ENCODE measurements around the gene DUSP6. TPM values are rescaled to one million over a fixed set of nuclear protein-coding genes. Genes with fewer than 3 reads are reported as not detected.

DUSP6 gene
- total and polyA plus RNA-seq, 2 of the 13 experiments (the other 11 are each of a cell fraction or from before 2014, with no cell fraction given), result 40.9 to 161 TPM

GRCh38 chr12:89344043-89344861, 8.0 kb downstream of the DUSP6 start (continued):
- TF ChIP-seq KLF15 (CRISPR knock-in tag; IDR thresholded peaks at IDR 0.05; ENCODE audit: borderline replicate concordance) (no peak), PHF21A (CRISPR knock-in tag; IDR thresholded peaks at IDR 0.05) (peak; percentile 55; the same call in 1 of the 2 replicates), KAT8 (CRISPR knock-in tag; IDR thresholded peaks at IDR 0.05) (peak; percentile 26; the same call in 1 of the 2 replicates), E2F1 (CRISPR knock-in tag; IDR thresholded peaks at IDR 0.05) (no peak), KDM6A (CRISPR knock-in tag; IDR thresholded peaks at IDR 0.05; ENCODE audit: low read depth) (peak; percentile 87), TOPORS (CRISPR knock-in tag; IDR thresholded peaks at IDR 0.05) (0 out of 2 replicates have a peak, but pooled peaks have one; percentile 36), ZNF652 (CRISPR knock-in tag; IDR thresholded peaks at IDR 0.05; ENCODE audit: borderline replicate concordance, low read depth) (peak; percentile 16; the same call in 1 of the 2 replicates), MIXL1 (CRISPR knock-in tag; IDR thresholded peaks at IDR 0.05) (peak; percentile 50; the same call in 1 of the 2 replicates), MIER2 (CRISPR knock-in tag; IDR thresholded peaks at IDR 0.05) (0 out of 2 replicates have a peak, but pooled peaks have one; percentile 27), PPARG (CRISPR knock-in tag; conservative IDR thresholded peaks at IDR 0.05) (peak; percentile 34; the same call in 1 of the 2 replicates), ZNF678 (CRISPR knock-in tag; IDR thresholded peaks at IDR 0.05) (no peak), ZNF24 (IDR thresholded peaks at IDR 0.05) (0 out of 2 replicates have a peak, but pooled peaks have one; percentile 17), SIX1 (CRISPR knock-in tag; IDR thresholded peaks at IDR 0.05; ENCODE audit: borderline replicate concordance) (0 out of 2 replicates have a peak, but pooled peaks have one; percentile 58), MED1 (CRISPR knock-in tag; IDR thresholded peaks at IDR 0.05) (peak; percentile 89), ZBTB7B (CRISPR knock-in tag; IDR thresholded peaks at IDR 0.05) (peak; percentile 60; the same call in 1 of the 2 replicates), EEA1 (CRISPR knock-in tag; IDR thresholded peaks at IDR 0.05; ENCODE audit: borderline replicate concordance) (0 out of 2 replicates have a peak, but pooled peaks have one; percentile 30), ZNF335 (CRISPR knock-in tag; IDR thresholded peaks at IDR 0.05) (0 out of 2 replicates have a peak, but pooled peaks have one; percentile 16), ZNF790 (CRISPR knock-in tag; IDR thresholded peaks at IDR 0.05; ENCODE audit: borderline replicate concordance) (no peak)
- TF ChIP-seq, protein P1, sequence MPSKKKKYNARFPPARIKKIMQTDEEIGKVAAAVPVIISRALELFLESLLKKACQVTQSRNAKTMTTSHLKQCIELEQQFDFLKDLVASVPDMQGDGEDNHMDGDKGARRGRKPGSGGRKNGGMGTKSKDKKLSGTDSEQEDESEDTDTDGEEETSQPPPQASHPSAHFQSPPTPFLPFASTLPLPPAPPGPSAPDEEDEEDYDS (CRISPR knock-in tag; IDR thresholded peaks at IDR 0.05), result peak; percentile 17; the same call in 1 of the 2 replicates
- TF ChIP-seq, protein P2, sequence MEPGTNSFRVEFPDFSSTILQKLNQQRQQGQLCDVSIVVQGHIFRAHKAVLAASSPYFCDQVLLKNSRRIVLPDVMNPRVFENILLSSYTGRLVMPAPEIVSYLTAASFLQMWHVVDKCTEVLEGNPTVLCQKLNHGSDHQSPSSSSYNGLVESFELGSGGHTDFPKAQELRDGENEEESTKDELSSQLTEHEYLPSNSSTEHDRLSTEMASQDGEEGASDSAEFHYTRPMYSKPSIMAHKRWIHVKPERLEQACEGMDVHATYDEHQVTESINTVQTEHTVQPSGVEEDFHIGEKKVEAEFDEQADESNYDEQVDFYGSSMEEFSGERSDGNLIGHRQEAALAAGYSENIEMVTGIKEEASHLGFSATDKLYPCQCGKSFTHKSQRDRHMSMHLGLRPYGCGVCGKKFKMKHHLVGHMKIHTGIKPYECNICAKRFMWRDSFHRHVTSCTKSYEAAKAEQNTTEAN (CRISPR knock-in tag; conservative IDR thresholded peaks at IDR 0.05), result peak; percentile 68
- TF ChIP-seq, protein P3, sequence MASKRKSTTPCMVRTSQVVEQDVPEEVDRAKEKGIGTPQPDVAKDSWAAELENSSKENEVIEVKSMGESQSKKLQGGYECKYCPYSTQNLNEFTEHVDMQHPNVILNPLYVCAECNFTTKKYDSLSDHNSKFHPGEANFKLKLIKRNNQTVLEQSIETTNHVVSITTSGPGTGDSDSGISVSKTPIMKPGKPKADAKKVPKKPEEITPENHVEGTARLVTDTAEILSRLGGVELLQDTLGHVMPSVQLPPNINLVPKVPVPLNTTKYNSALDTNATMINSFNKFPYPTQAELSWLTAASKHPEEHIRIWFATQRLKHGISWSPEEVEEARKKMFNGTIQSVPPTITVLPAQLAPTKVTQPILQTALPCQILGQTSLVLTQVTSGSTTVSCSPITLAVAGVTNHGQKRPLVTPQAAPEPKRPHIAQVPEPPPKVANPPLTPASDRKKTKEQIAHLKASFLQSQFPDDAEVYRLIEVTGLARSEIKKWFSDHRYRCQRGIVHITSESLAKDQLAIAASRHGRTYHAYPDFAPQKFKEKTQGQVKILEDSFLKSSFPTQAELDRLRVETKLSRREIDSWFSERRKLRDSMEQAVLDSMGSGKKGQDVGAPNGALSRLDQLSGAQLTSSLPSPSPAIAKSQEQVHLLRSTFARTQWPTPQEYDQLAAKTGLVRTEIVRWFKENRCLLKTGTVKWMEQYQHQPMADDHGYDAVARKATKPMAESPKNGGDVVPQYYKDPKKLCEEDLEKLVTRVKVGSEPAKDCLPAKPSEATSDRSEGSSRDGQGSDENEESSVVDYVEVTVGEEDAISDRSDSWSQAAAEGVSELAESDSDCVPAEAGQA (IDR thresholded peaks at IDR 0.05; ENCODE audit: low read depth), result no peak
- TF ChIP-seq, protein P3 (CRISPR knock-in tag; IDR thresholded peaks at IDR 0.05; ENCODE audit: borderline replicate concordance), result no peak
